Measurements from ENCODE around the gene APBB2.
"Not testable (repeated sequence)": the region's sequence is repeated elsewhere in the genome, so short reads cannot be mapped to it uniquely, and the experiment has no call there.

The APBB2 gene

GRCh38 chr4:41095192-41095872 is 119.0 kb downstream of the APBB2 start:
- DNase-seq: no peak

- no peak for DNase-seq
These were observed 122.2 kb downstream of the APBB2 start for GRCh38 chr4:41092128-41092527.

GRCh38 chr4:41081847-41082246 is 132.5 kb downstream of the APBB2 start:
- no peak for DNase-seq

- no peak for DNase-seq
These were observed 133.4 kb downstream of the APBB2 start for GRCh38 chr4:41080976-41081375.

GRCh38 chr4:41079881-41080560 is 134.3 kb downstream of the APBB2 start:
- no peak for DNase-seq

- DNase-seq: no peak
These were observed 136.7 kb downstream of the APBB2 start for GRCh38 chr4:41077628-41078027.

- no peak for DNase-seq
These were observed 137.9 kb downstream of the APBB2 start for GRCh38 chr4:41076481-41076880.

- no peak for DNase-seq
These were observed 140.1 kb downstream of the APBB2 start for GRCh38 chr4:41074215-41074614.

- no peak for DNase-seq
These were observed 142.1 kb downstream of the APBB2 start for GRCh38 chr4:41072021-41072777.

GRCh38 chr4:41070516-41071281 is 143.6 kb downstream of the APBB2 start:
- no peak for DNase-seq

- DNase-seq: no peak
These were observed 144.5 kb downstream of the APBB2 start for GRCh38 chr4:41069838-41070237.

- DNase-seq: no peak
These were observed 145.1 kb downstream of the APBB2 start for GRCh38 chr4:41069257-41069656.

- no peak for DNase-seq
These were observed 147.0 kb downstream of the APBB2 start for GRCh38 chr4:41067369-41067768.

- DNase-seq: no peak
These were observed 148.3 kb downstream of the APBB2 start for GRCh38 chr4:41066049-41066448.

GRCh38 chr4:41065434-41066006 is 148.8 kb downstream of the APBB2 start:
- DNase-seq: no peak

- DNase-seq: no peak
These were observed 149.4 kb downstream of the APBB2 start for GRCh38 chr4:41064953-41065352.

- no peak for DNase-seq
These were observed 152.7 kb downstream of the APBB2 start for GRCh38 chr4:41061482-41062185.

GRCh38 chr4:41060352-41061334 is 153.7 kb downstream of the APBB2 start:
- no peak for DNase-seq

- not testable (repeated sequence) for DNase-seq
These were observed 154.9 kb downstream of the APBB2 start for GRCh38 chr4:41059411-41059810.

GRCh38 chr4:41058426-41058825 is 155.9 kb downstream of the APBB2 start:
- DNase-seq: no peak

- DNase-seq: no peak
These were observed 156.9 kb downstream of the APBB2 start for GRCh38 chr4:41057467-41057866.
